Measurements from ENCODE around the gene ELMO2. TPM values are rescaled to one million over a fixed set of nuclear protein-coding genes. Genes with fewer than 3 reads are reported as not detected.

The ELMO2 gene
- total RNA-seq, 2 experiments from 2014 or later = 56.4 to 56.5 TPM

GRCh38 chr20:46357030-46357514 lies 49.3 kb downstream of the ELMO2 start:
- ChIA-PET CTCF (no interaction called here), POLR2A (no interaction called here)

- POLR2A ChIA-PET = no interaction called here
- CTCF ChIA-PET = no interaction called here
Observed at GRCh38 chr20:46356195-46357029, 50.0 kb downstream of the ELMO2 start.

- ChIA-PET POLR2A (no interaction called here), CTCF (no interaction called here)
Observed at GRCh38 chr20:46355778-46356177, 50.6 kb downstream of the ELMO2 start.

- ChIA-PET POLR2A (no interaction called here), CTCF (no interaction called here)
Observed at GRCh38 chr20:46354920-46355654, 51.3 kb downstream of the ELMO2 start.

- CTCF ChIA-PET = no interaction called here
Observed at GRCh38 chr20:46354207-46354555, 52.2 kb downstream of the ELMO2 start.

GRCh38 chr20:46353500-46354206 lies 52.8 kb downstream of the ELMO2 start:
- ChIA-PET POLR2A (interaction anchor here (0.5 kb wide), 1 partner anchor 324 kb away, joined by 3 read pairs; no protein-coding TSS in a partner anchor), CTCF (no interaction called here)

More at GRCh38 chr20:46354207-46354555, 52.2 kb downstream of the ELMO2 start:
- POLR2A ChIA-PET = no interaction called here

- POLR2A ChIA-PET = no interaction called here
Observed at GRCh38 chr20:46352370-46352938, 54.0 kb downstream of the ELMO2 start.

GRCh38 chr20:46351357-46352058 lies 54.9 kb downstream of the ELMO2 start:
- CTCF ChIA-PET = no interaction called here
- POLR2A ChIA-PET = no interaction called here

More at GRCh38 chr20:46352370-46352938, 54.0 kb downstream of the ELMO2 start:
- CTCF ChIA-PET = no interaction called here

GRCh38 chr20:46350986-46351267 lies 55.5 kb downstream of the ELMO2 start:
- ChIA-PET POLR2A (no interaction called here), CTCF (interaction anchor here (1.0 kb wide), 1 partner anchor 9 kb away, joined by 3 read pairs; no protein-coding TSS in a partner anchor)

GRCh38 chr20:46350201-46350985 lies 56.0 kb downstream of the ELMO2 start:
- POLR2A ChIA-PET = no interaction called here
- CTCF ChIA-PET = interaction anchor here (1.0 kb wide), 1 partner anchor 9 kb away, joined by 3 read pairs; no protein-coding TSS in a partner anchor

GRCh38 chr20:46349742-46350056 lies 56.7 kb downstream of the ELMO2 start:
- ChIA-PET CTCF (interaction anchor here (1.2 to 2.6 kb wide), 4 partner anchors 11 to 218 kb away, joined by 3 to 12 read pairs (median 5); no protein-coding TSS in a partner anchor), POLR2A (no interaction called here)

- CTCF ChIA-PET = interaction anchor here (0.7 to 2.6 kb wide), 9 partner anchors 9 to 217 kb away, joined by 3 to 12 read pairs (median 3); no protein-coding TSS in a partner anchor
- POLR2A ChIA-PET = no interaction called here
Observed at GRCh38 chr20:46349035-46349741, 57.2 kb downstream of the ELMO2 start.

- POLR2A ChIA-PET = no interaction called here
- CTCF ChIA-PET = interaction anchor here (0.9 to 2.6 kb wide), 8 partner anchors 10 to 216 kb away, joined by 3 to 12 read pairs (median 4); no protein-coding TSS in a partner anchor
Observed at GRCh38 chr20:46347841-46348803, 58.3 kb downstream of the ELMO2 start.

- POLR2A ChIA-PET = no interaction called here
- CTCF ChIA-PET = interaction anchor here (1.2 to 2.6 kb wide), 2 partner anchors 40 to 41 kb away, joined by 4 to 12 read pairs; no protein-coding TSS in a partner anchor
Observed at GRCh38 chr20:46346770-46347169, 59.6 kb downstream of the ELMO2 start.

GRCh38 chr20:46344488-46345162 lies 61.8 kb downstream of the ELMO2 start:
- CTCF ChIA-PET = no interaction called here
- POLR2A ChIA-PET = no interaction called here

- ChIA-PET POLR2A (no interaction called here), CTCF (no interaction called here)
Observed at GRCh38 chr20:46343975-46344357, 62.4 kb downstream of the ELMO2 start.
